H9 (cell line): Measurements from ENCODE around the gene LZTS3. TPM values are rescaled to one million over a fixed set of nuclear protein-coding genes. Genes with fewer than 3 reads are reported as not detected.

Experiments
- DNase-seq: peaks from one replicate; pipeline ENCODE4 v3.0.0-alpha.2; 2017
- H2AFZ ChIP-seq: one replicate; pipeline ENCODE4 v1.6.1; 2013; ENCODE audit warnings: mild to moderate bottlenecking, low read length, control low read depth, moderate library complexity
- H2AK5ac ChIP-seq: 2 replicates; pipeline ENCODE4 v1.6.1; 2013; ENCODE audit warnings: low read length, control low read depth, mixed read lengths; ENCODE audit not compliant: insufficient read length
- H2BK120ac ChIP-seq: one replicate; pipeline ENCODE4 v1.6.1; 2013; ENCODE audit warnings: low read depth, mild to moderate bottlenecking, low read length, control low read depth, inconsistent platforms; ENCODE audit not compliant: poor library complexity, severe bottlenecking
- H2BK12ac ChIP-seq: 2 replicates; pipeline ENCODE4 v1.6.1; 2013; ENCODE audit warnings: low read length, control low read depth, mixed read lengths, low read depth; ENCODE audit not compliant: insufficient read length
- H2BK15ac ChIP-seq: 2 replicates; pipeline ENCODE4 v1.6.1; 2013; ENCODE audit warnings: low read depth, low read length, control low read depth
- H2BK20ac ChIP-seq: one replicate; pipeline ENCODE4 v1.6.1; 2013; ENCODE audit warnings: low read depth, mild to moderate bottlenecking, low read length, control low read depth, inconsistent platforms; ENCODE audit not compliant: poor library complexity, severe bottlenecking
- H2BK5ac ChIP-seq: 2 replicates; pipeline ENCODE4 v1.6.1; 2013; ENCODE audit warnings: low read length, control low read depth, mixed read lengths; ENCODE audit not compliant: insufficient read length
- H3K14ac ChIP-seq: 2 replicates; pipeline ENCODE4 v1.6.1; 2013; ENCODE audit warnings: low read length, control low read depth; ENCODE audit not compliant: insufficient read depth
- H3K18ac ChIP-seq: 2 replicates; pipeline ENCODE4 v1.6.1; 2013; ENCODE audit warnings: low read depth, mild to moderate bottlenecking, mixed read lengths, low read length, control low read depth; ENCODE audit not compliant: insufficient read length
- H3K23ac ChIP-seq: 2 replicates; pipeline ENCODE4 v1.6.1; 2013; ENCODE audit warnings: low read length, control low read depth, mixed read lengths, low read depth; ENCODE audit not compliant: insufficient read length
- H3K23me2 ChIP-seq: 2 replicates; pipeline ENCODE4 v1.6.1; 2013; ENCODE audit warnings: low read depth, mild to moderate bottlenecking, mixed read lengths, low read length, control low read depth; ENCODE audit not compliant: insufficient read length, poor library complexity, severe bottlenecking
- H3K27ac ChIP-seq: 2 replicates; pipeline ENCODE4 v1.5.1; 2013; ENCODE audit warnings: low read length, control low read depth, mixed read lengths, low read depth; ENCODE audit not compliant: insufficient read length
- H3K27me3 ChIP-seq: 2 replicates; pipeline ENCODE4 v1.6.1; 2013; ENCODE audit warnings: low read length, control low read depth, inconsistent platforms; ENCODE audit not compliant: insufficient read depth
- H3K4ac ChIP-seq: 2 replicates; pipeline ENCODE4 v1.6.1; 2013; ENCODE audit warnings: low read depth, mild to moderate bottlenecking, control low read depth, inconsistent platforms, low read length, moderate library complexity
- H3K4me1 ChIP-seq: 2 replicates; pipeline ENCODE4 v1.6.1; 2013; ENCODE audit warnings: low read length, control low read depth, inconsistent platforms; ENCODE audit not compliant: insufficient read depth
- H3K4me2 ChIP-seq: 2 replicates; pipeline ENCODE4 v1.6.1; 2013; ENCODE audit warnings: low read length, control low read depth, mixed read lengths; ENCODE audit not compliant: insufficient read length, insufficient read depth
- H3K56ac ChIP-seq: 2 replicates; pipeline ENCODE4 v1.6.1; 2013; ENCODE audit warnings: low read depth, mild to moderate bottlenecking, mixed read lengths, low read length, control low read depth; ENCODE audit not compliant: insufficient read length
- H3K79me1 ChIP-seq: 2 replicates; pipeline ENCODE4 v1.6.1; 2013; ENCODE audit warnings: low read depth, mild to moderate bottlenecking, moderate library complexity, low read length, control low read depth, inconsistent platforms; ENCODE audit not compliant: insufficient read depth, poor library complexity, severe bottlenecking
- H3K79me2 ChIP-seq: 2 replicates; pipeline ENCODE4 v1.6.1; 2013; ENCODE audit warnings: low read length, control low read depth, inconsistent platforms; ENCODE audit not compliant: insufficient read depth
- H3K9ac ChIP-seq: 2 replicates; pipeline ENCODE4 v1.6.1; 2013; ENCODE audit warnings: low read length, control low read depth, mixed read lengths; ENCODE audit not compliant: insufficient read length; ENCODE audit errors: extremely low read depth
- H3K9me3 ChIP-seq: one replicate; pipeline ENCODE4 v1.6.1; 2013; ENCODE audit warnings: low read depth, low read length, inconsistent platforms; ENCODE audit not compliant: control insufficient read depth
- H3T11ph ChIP-seq: one replicate; pipeline ENCODE4 v1.6.1; 2013; ENCODE audit warnings: mild to moderate bottlenecking, low read length, control low read depth, inconsistent platforms
- H4K20me1 ChIP-seq: one replicate; pipeline ENCODE4 v1.6.1; 2013; ENCODE audit not compliant: control insufficient read depth, insufficient read length, insufficient read depth
- H4K5ac ChIP-seq: 2 replicates; pipeline ENCODE4 v1.6.1; 2013; ENCODE audit warnings: low read depth, mild to moderate bottlenecking, mixed read lengths, low read length, control low read depth; ENCODE audit not compliant: insufficient read length
- H4K8ac ChIP-seq: replicated peaks from 2 replicates; pipeline ENCODE4 v1.6.1; 2013; ENCODE audit warnings: low read length, control low read depth, mixed read lengths, low read depth; ENCODE audit not compliant: insufficient read length
- H4K91ac ChIP-seq: 2 replicates; pipeline ENCODE4 v1.6.1; 2013; ENCODE audit warnings: low read depth, mild to moderate bottlenecking, moderate library complexity, mixed read lengths, low read length, control low read depth; ENCODE audit not compliant: insufficient read length
- H3K27ac Mint-ChIP-seq, 3 experiments: 2 replicates in 2 of 3; 3 replicates in 1 of 3; pipeline ENCODE4 v1.8.0; 2020 to 2021; ENCODE audit warnings: mixed read lengths in 3 of 3, mild to moderate bottlenecking in 1 of 3, moderate library complexity in 1 of 3
- H3K27me3 Mint-ChIP-seq: 2 replicates; pipeline ENCODE4 v1.8.0; 2021; ENCODE audit warnings: low read depth, mild to moderate bottlenecking, moderate library complexity, mixed read lengths
- H3K36me3 Mint-ChIP-seq, 3 experiments: 2 replicates in 2 of 3; 3 replicates in 1 of 3; pipeline ENCODE4 v1.8.0; 2020 to 2021; ENCODE audit warnings: low read depth in 3 of 3, mixed read lengths in 3 of 3; ENCODE audit not compliant: insufficient read depth in 1 of 3
- H3K4me1 Mint-ChIP-seq, 2 experiments: 2 replicates each; pipeline ENCODE4 v1.8.0; 2020; ENCODE audit warnings: mixed read lengths in 2 of 2
- H3K4me3 Mint-ChIP-seq, 2 experiments: 2 replicates in 1 of 2; 3 replicates in 1 of 2; pipeline ENCODE4 v1.8.0; 2020 to 2021; ENCODE audit warnings: mild to moderate bottlenecking in 2 of 2, mixed read lengths in 2 of 2, moderate library complexity in 1 of 2
- H3K9me3 Mint-ChIP-seq, 2 experiments: 2 replicates in 1 of 2; 3 replicates in 1 of 2; pipeline ENCODE4 v1.8.0; 2020; ENCODE audit warnings: mild to moderate bottlenecking in 2 of 2, mixed read lengths in 2 of 2, moderate library complexity in 1 of 2
- CTCF ChIP-seq: fragments of 200-600 bp; sonication (generic); conservative IDR thresholded peaks from 3 replicates; pipeline ENCODE4 v1.8.0; 2021; ENCODE audit warnings: antibody characterized with exemption, mild to moderate bottlenecking
- WGBS: extraction: QIAGEN DNeasy Blood & Tissue Kit; methylation state at CpG from one replicate; pipeline ENCODE4 v1.1.7; 2013; ENCODE audit warnings: missing lambda C conversion rate, low lambda C conversion rate, mixed read lengths; ENCODE audit not compliant: insufficient read length; ENCODE audit errors: extremely low coverage; 5-methylcytosine and 5-hydroxymethylcytosine counted together
- total RNA-seq: library from RNA; stranded (reverse); gene quantifications from 2 replicates; pipeline ENCODE4 v1.2.1, GENCODE V29; 2021

LZTS3 gene
- total RNA-seq, 1 experiment from 2014 or later = 20.8 TPM

GRCh38 chr20:3167738-3168078, 5.6 kb downstream of the LZTS3 start:
- no peak overlapping the region for H3K4ac ChIP-seq
- H3K27ac ChIP-seq = no peak overlapping the region
- Mint-ChIP-seq H3K4me1 (peaks cover 25 to 41% of the 10 kb centered on the region in 2 experiments), H3K9me3 (no peaks in the 10 kb centered on the region; a peak in 1 of 5 replicates), H3K36me3 (peaks cover 7 to 24% (median 7%) of the 10 kb centered on the region in 3 experiments; a peak in 6 of 7 replicates), H3K27ac (no peak overlapping the region), H3K4me3 (peak overlapping the region; percentile 54 to 62), H3K27me3 (peaks cover 17% of the 10 kb centered on the region)
- no peak overlapping the region for H2AK5ac ChIP-seq
- H3K23me2 ChIP-seq = peaks cover 11% of the 10 kb centered on the region
- no peak overlapping the region for H2AFZ ChIP-seq
- no peak for TF ChIP-seq CTCF
- peak overlapping the region; percentile 23; the same call in 1 of the 2 replicates for H3K14ac ChIP-seq
- H3K27me3 ChIP-seq = no peaks in the 10 kb centered on the region
- H2BK120ac ChIP-seq = no peak overlapping the region
- H4K91ac ChIP-seq = no peak overlapping the region
- no peak overlapping the region for H2BK15ac ChIP-seq
- no peak overlapping the region for H3K23ac ChIP-seq
- H3K56ac ChIP-seq = no peak overlapping the region
- WGBS = no CpG with 5 or more reads among the region's 25 CpGs
- H2BK12ac ChIP-seq = no peak overlapping the region
- no peaks in the 10 kb centered on the region for H3K79me2 ChIP-seq
- no peak overlapping the region for H2BK20ac ChIP-seq
- no peaks in the 10 kb centered on the region for H3K9me3 ChIP-seq
- no peaks in the 10 kb centered on the region; the same call in 1 of the 2 replicates for H3K4me1 ChIP-seq
- no peak overlapping the region for H2BK5ac ChIP-seq
- H3K4me2 ChIP-seq = peak overlapping the region; percentile 60
- no peaks in the 10 kb centered on the region for H4K20me1 ChIP-seq
- H3K79me1 ChIP-seq = no peaks in the 10 kb centered on the region
- peak overlapping the region; percentile 35 for H3K18ac ChIP-seq
- no peak for DNase-seq
- H4K5ac ChIP-seq = no peak overlapping the region
- no peak overlapping the region for H3T11ph ChIP-seq
- H4K8ac ChIP-seq = no peak overlapping the region
- no peak overlapping the region for H3K9ac ChIP-seq
